Sigmoid colon (tissue), 7 donors: Measurements from ENCODE around the gene CD302. TPM values are rescaled to one million over a fixed set of nuclear protein-coding genes. Genes with fewer than 3 reads are reported as not detected.

Experiments
- DNase-seq: peaks from one replicate; pipeline ENCODE4 v3.0.0-alpha.2; 2019
- H3K27ac ChIP-seq, 4 donors: fragments of 200-600 bp; sonication (generic); one replicate each; pipeline ENCODE4 v1.5.1; 2016 to 2019; ENCODE audit warnings: mild to moderate bottlenecking in 1 of 4
- H3K27me3 ChIP-seq, 3 donors: fragments of 200-600 bp; sonication (generic); one replicate each; pipeline ENCODE4 v1.5.1; 2019; ENCODE audit warnings: mild to moderate bottlenecking in 1 of 3
- H3K36me3 ChIP-seq, 4 donors: fragments of 200-600 bp; sonication (generic); one replicate each; pipeline ENCODE4 v1.5.1; 2016 to 2019
- H3K4me1 ChIP-seq, 4 donors: fragments of 200-600 bp; sonication (generic); one replicate each; pipeline ENCODE4 v1.5.1; 2017 to 2019
- H3K4me3 ChIP-seq, 4 donors: fragments of 200-600 bp; sonication (generic); one replicate each; pipeline ENCODE4 v1.5.1; 2017 to 2019; ENCODE audit warnings: mild to moderate bottlenecking in 2 of 4, moderate library complexity in 1 of 4
- H3K9me3 ChIP-seq, 4 donors: fragments of 200-600 bp in 3 of 4; sonication (generic) in 3 of 4; one replicate each; pipeline versions ENCODE4 v1.5.1 to v1.6.1; 2013 to 2019
- EP300 ChIP-seq, 4 donors: sonication (generic); formaldehyde crosslinking; IDR thresholded peaks; one replicate each; pipeline ENCODE4 v1.6.1; 2017; ENCODE audit warnings: antibody characterized with exemption in 4 of 4
- POLR2A ChIP-seq, 2 donors: fragments of 450-650 bp; IDR thresholded peaks; one replicate each; pipeline ENCODE4 v1.6.1; 2016; ENCODE audit warnings: antibody characterized with exemption in 2 of 2, mild to moderate bottlenecking in 2 of 2, moderate library complexity in 2 of 2
- POLR2AphosphoS5 ChIP-seq, 4 donors: sonication (generic); formaldehyde crosslinking; IDR thresholded peaks; one replicate each; pipeline ENCODE4 v1.6.1; 2017; ENCODE audit warnings: antibody characterized with exemption in 4 of 4
- WGBS, 2 donors: extraction: QIAGEN DNeasy Blood & Tissue Kit; methylation state at CpG; one replicate each; pipeline ENCODE4 v1.1.7; 2013; 5-methylcytosine and 5-hydroxymethylcytosine counted together
- intact Hi-C: fragments of 100-400 bp; cut with DNase I; formaldehyde crosslinking; loops from one replicate; pipeline ENCODE4 v1.15.1; 2023
- polyA plus RNA-seq, 3 donors: library from polyadenylated mRNA; stranded (reverse); fragments of 200-250 nt; gene quantifications; one replicate each; pipeline ENCODE4 v1.2.3, GENCODE V29; 2013
- total RNA-seq, 4 donors: library from RNA; depleted of rRNA; stranded (reverse); fragments of >200 nt; gene quantifications; one replicate each; pipeline ENCODE4 v1.1.0, GENCODE V29; 2016
- TF ChIP-seq, protein P1 (sequence below), 4 experiments: fragments of 450-650 bp in 3 of 4; fragments of 200-600 bp in 1 of 4; IDR thresholded peaks; one replicate each; pipeline ENCODE4 v1.5.1; 2016 to 2019; ENCODE audit warnings: antibody characterized with exemption in 4 of 4, mild to moderate bottlenecking in 3 of 4, moderate library complexity in 2 of 4
- donor health status: healthy with polysubstance abuse.
- donor health status: Bipolar disorder and iron deficiency.
- donor health status: healthy.

Gene CD302
- total and polyA plus RNA-seq, 7 donors = 9.0 to 67.6 (median 42.4) TPM

DNA sequence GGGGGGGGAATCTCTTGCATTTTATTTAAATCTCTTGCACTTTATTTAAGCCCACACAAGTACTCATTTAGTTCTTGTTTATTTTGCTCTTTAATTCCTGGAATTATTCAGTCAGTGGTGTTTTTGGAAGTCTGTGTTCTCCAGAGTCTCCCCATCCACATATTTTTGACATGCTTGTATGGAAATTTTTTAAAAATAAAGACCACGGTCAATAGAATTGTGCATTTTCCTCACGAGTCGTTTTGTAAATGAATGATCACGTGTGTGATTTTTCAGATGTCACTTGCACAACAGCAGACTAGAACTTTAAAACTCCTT lies 824 bp downstream of the CD302 start:
- Histone ChIP-seq H3K27me3 (no peaks in the 10 kb centered on the region), H3K4me3 (peak overlapping the region; percentile 68 to 93 (median 76)), H3K36me3 (no peaks in the 10 kb centered on the region), H3K27ac (peak overlapping the region; percentile 72 to 81 (median 78)), H3K4me1 (peaks cover 0 to 20% (median 9%) of the 10 kb centered on the region in 4 donors), H3K9me3 (no peaks in the 10 kb centered on the region)
- DNase-seq = no peak
- TF ChIP-seq POLR2A (IDR thresholded peaks at IDR 0.05) (no peak), POLR2AphosphoS5 (IDR thresholded peaks at IDR 0.05) (no peak), EP300 (IDR thresholded peaks at IDR 0.05) (no peak)
- TF ChIP-seq, protein P1, sequence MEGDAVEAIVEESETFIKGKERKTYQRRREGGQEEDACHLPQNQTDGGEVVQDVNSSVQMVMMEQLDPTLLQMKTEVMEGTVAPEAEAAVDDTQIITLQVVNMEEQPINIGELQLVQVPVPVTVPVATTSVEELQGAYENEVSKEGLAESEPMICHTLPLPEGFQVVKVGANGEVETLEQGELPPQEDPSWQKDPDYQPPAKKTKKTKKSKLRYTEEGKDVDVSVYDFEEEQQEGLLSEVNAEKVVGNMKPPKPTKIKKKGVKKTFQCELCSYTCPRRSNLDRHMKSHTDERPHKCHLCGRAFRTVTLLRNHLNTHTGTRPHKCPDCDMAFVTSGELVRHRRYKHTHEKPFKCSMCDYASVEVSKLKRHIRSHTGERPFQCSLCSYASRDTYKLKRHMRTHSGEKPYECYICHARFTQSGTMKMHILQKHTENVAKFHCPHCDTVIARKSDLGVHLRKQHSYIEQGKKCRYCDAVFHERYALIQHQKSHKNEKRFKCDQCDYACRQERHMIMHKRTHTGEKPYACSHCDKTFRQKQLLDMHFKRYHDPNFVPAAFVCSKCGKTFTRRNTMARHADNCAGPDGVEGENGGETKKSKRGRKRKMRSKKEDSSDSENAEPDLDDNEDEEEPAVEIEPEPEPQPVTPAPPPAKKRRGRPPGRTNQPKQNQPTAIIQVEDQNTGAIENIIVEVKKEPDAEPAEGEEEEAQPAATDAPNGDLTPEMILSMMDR (IDR thresholded peaks at IDR 0.05) = no peak
- 7 to 9% methylated on average over 4 of the region's 4 CpGs for WGBS, 2 donors
- intact Hi-C loops = loop anchor here (5.0 kb wide), 2 partner anchors 85 to 185 kb away; partner anchors contain the start of gene MARCHF7

DNA sequence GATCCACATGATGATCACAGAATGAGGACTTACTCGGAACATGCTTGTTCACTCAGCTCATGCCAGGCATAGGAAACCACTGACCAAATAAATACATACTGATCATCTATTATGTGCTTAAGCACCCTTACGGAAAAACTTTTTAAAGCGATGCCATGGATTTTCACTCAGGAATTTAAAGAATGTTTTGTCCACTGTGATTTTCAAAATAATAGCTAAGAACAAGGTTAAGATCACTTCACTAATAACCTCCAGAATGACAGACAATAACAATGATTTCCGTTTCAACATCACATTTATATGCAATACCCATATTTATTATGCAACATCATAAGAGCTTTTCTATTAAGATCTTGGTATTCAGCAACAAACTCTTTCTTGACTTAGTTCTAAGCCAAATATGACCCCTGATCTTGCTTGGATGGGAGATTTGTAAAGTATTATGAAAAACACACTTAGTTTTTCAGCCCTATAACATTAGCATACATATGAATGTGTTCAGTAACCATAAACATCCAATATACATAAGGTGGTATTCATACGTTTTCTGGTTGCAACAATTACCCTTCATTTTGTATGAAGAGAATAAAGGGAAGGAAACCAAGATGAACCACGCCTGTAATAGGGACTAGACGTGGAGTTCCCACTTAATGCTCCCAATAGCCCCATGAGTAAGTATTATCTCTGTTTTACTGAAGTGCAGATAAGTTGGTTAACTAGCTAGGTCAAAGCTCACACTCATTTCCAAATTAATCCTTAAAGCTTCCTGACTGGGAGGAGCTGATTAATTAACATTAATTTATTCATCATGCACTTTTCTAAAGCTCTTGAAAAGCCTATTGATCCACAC lies 1.9 kb downstream of the CD302 start:
- 70 to 76% methylated on average over 7 of the region's 7 CpGs for WGBS, 2 donors
- Histone ChIP-seq H3K27ac (peak overlapping the region in 2 of 4 donors; percentile 72 to 81), H3K4me1 (peaks cover 0 to 20% (median 9%) of the 10 kb centered on the region in 4 donors), H3K36me3 (no peaks in the 10 kb centered on the region), H3K4me3 (peak overlapping the region in 2 of 4 donors; percentile 68 to 84), H3K9me3 (no peaks in the 10 kb centered on the region), H3K27me3 (no peaks in the 10 kb centered on the region)
- intact Hi-C loops = loop anchor here (5.0 kb wide), 2 partner anchors 84 to 184 kb away; partner anchors contain the start of gene MARCHF7
- DNase-seq = no peak
- no peak for TF ChIP-seq POLR2AphosphoS5 (IDR thresholded peaks at IDR 0.05)
- TF ChIP-seq POLR2A (IDR thresholded peaks at IDR 0.05) = no peak
- no peak for TF ChIP-seq EP300 (IDR thresholded peaks at IDR 0.05)
- TF ChIP-seq, protein P1 (IDR thresholded peaks at IDR 0.05) = no peak

DNA sequence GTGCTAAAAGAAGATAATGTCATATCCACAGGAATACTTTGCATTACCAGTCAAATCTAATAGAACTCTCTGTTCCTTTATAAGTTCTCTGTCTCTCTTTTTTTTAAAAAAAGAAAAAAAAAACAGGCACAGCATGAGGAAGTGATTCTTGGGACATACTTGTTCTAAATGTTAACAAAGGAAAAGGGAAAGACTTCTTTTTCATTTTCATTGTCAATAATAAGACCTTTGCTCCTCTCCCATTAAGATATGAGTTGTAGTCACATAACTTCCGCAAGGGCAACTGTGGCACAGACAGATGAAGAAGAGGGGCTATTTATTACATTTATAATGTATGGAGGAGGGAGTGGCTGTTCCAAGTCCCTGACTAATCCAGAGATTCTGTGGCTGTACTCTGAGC lies 4.7 kb downstream of the CD302 start:
- H3K27me3 ChIP-seq = no peaks in the 10 kb centered on the region
- H3K4me3 ChIP-seq = no peak overlapping the region
- intact Hi-C loops = no loop called here
- no peak for DNase-seq
- 55 to 74% methylated on average over 1 of the region's 1 CpG for WGBS, 2 donors
- H3K4me1 ChIP-seq = peaks cover 0 to 17% (median 8%) of the 10 kb centered on the region in 4 donors
- H3K36me3 ChIP-seq = no peaks in the 10 kb centered on the region
- TF ChIP-seq POLR2A (IDR thresholded peaks at IDR 0.05) = no peak
- TF ChIP-seq, protein P1 (IDR thresholded peaks at IDR 0.05) = no peak
- no peak for TF ChIP-seq POLR2AphosphoS5 (IDR thresholded peaks at IDR 0.05)
- no peak for TF ChIP-seq EP300 (IDR thresholded peaks at IDR 0.05)
- no peaks in the 10 kb centered on the region for H3K9me3 ChIP-seq
- no peak overlapping the region for H3K27ac ChIP-seq

DNA sequence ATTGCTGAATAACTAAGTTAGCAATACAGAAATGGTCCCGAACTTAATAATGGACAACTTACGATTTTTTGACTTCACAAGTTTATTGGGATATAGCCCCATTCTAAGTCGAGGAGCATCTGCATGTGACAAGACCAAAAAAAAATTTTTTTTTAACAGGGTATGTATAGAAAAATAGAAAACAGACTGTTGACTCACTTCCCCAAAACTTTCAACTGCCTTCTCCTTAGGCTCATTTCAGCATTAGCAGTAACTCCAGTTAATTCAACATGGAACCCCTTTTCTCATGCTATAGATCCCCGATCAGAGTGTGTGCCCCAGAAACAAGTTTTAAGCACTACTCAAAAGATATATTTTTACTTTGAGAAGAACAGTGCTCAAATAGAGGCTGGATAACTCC lies 5.4 kb downstream of the CD302 start:
- DNase-seq = no peak

More for the DNA sequence above, 5.4 kb downstream of the CD302 start:
- no peaks in the 10 kb centered on the region for H3K36me3 ChIP-seq
- peaks cover 0 to 17% (median 7%) of the 10 kb centered on the region in 4 donors for H3K4me1 ChIP-seq
- WGBS, 2 donors = 90 to 94% methylated on average over 4 of the region's 4 CpGs
- H3K9me3 ChIP-seq = no peaks in the 10 kb centered on the region
- intact Hi-C loops = no loop called here
- no peak overlapping the region for H3K27ac ChIP-seq
- no peak for TF ChIP-seq EP300 (IDR thresholded peaks at IDR 0.05)
- no peak for TF ChIP-seq POLR2AphosphoS5 (IDR thresholded peaks at IDR 0.05)
- no peak for TF ChIP-seq POLR2A (IDR thresholded peaks at IDR 0.05)
- TF ChIP-seq, protein P1 (IDR thresholded peaks at IDR 0.05) = no peak
- H3K4me3 ChIP-seq = no peak overlapping the region
- H3K27me3 ChIP-seq = no peaks in the 10 kb centered on the region
